ENCODE data around the gene SLC35A4. TPM values are rescaled to one million over a fixed set of nuclear protein-coding genes. Genes with fewer than 3 reads are reported as not detected.

The SLC35A4 gene
- total RNA-seq, result 100 to 1,000 TPM in 2 of 4 donors, 10 to 100 TPM in 2; 71.7 to 152 (median 114) TPM

DNA sequence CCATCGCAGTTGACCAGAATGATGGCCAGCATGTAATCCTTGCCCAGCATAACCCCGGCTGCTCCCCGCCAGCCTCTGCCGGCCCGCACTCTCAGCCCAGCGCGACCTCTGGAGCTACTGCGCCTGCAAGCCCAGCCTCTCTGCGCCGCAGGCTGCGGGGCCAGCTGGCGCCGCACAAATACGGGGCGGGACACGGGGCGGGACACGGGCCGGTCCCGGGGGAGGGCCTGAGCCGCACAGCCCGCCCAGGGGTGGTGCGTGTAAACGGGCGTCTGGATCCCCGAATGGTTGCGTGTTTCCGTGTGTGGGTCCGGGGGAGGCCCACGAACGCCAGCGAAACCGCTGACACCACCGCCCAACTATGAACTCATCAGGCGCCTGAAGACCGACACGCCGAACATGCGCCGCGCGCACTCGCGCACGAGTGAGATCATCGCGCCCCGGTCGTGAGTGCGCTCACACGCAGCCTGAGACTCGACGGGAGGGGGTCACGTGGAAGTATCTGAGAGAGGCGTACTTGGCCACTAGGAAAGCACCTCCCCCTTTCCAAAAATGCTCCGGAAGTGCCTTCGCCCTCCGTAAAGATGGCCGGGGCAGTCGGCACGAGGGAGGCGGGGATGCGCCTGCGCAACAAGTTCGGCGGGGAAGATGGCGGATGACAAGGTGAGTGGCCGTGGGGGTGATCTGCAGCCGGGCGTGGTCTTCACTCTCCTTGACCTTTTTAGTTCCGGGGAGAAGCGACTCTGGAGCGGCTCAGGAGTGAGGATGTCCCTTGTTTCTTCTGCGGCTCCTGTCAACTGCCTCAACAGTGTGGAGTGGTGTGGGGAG lies at the start of gene SLC35A4, which contains the start of gene APBB3:
Gene SLC35A4 (plus strand): TSS at position 633 of the 828 bp plus-strand sequence. CDS start 2,342 bp downstream, outside the sequence.
Gene APBB3 (minus strand): TSS at position 403 of the 828 bp plus-strand sequence. CDS start 353 bp downstream, at position 50.
- in situ Hi-C loops (cut with MboI; ENCODE audit: low sequenced_read_pairs in 4 of 4), result loop anchor here in 2 of 4 donors (5.0 to 25.0 kb wide), 2 partner anchors 78 to 327 kb away; no protein-coding TSS in a partner anchor
- Histone ChIP-seq H3K4me3 (peak within 1 kb of the TSS; percentile 77 to 92 (median 84)), H3K4me1 (peaks cover 62% of the 10 kb centered on the region in 2 donors), H3K9me3 (no peaks in the 10 kb centered on the region), H3K27me3 (no peaks in the 10 kb centered on the region), H3K36me3 (peaks cover 0 to 23% of the 10 kb centered on the region in 2 donors), H3K27ac (peak within 1 kb of the TSS; percentile 97 to 99 (median 98))
- ATAC-seq (peak; percentile 85 to 92), DNase-seq (peak; percentile 98 to 99)
- TF ChIP-seq POLR2A (IDR thresholded peaks at IDR 0.05) (peak; percentile 92), CTCF (IDR thresholded peaks at IDR 0.05 in 4 of 5, conservative IDR thresholded peaks at IDR 0.05 in 1 of 5) (no peak)
- intact Hi-C loops (cut with DNase I; ENCODE audit: low total_unique reads), result loop anchor here (1.0 to 2.0 kb wide), 3 partner anchors 16 to 163 kb away; partner anchors contain the start of genes ANKHD1 and TMCO6

DNA sequence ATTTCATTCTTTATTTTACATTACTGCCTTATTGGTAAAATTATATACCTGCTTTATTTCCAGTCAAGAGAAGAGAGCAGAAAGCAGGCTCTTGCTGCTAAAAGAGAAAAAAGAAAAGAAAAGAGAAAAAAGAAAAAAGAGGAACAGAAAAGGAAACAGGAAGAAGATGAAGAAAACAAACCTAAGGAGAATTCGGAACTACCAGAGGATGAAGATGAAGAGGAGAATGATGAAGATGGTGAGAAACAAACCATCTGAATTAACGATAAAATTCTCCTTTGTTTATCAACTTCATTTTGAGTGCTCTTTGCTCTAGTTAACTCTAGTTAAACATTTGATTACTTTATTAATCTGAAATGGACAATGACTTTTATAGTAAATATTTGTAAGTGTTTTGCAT lies 40.6 kb upstream of the SLC35A4 start:
- in situ Hi-C loops (cut with MboI; ENCODE audit: low sequenced_read_pairs in 4 of 4), result no loop called here
- no peak for DNase-seq
- no peak overlapping the region for H3K4me3 ChIP-seq
- no peaks in the 10 kb centered on the region for H3K4me1 ChIP-seq
- no peak for ATAC-seq
- H3K9me3 ChIP-seq, result no peaks in the 10 kb centered on the region
- intact Hi-C loops (cut with DNase I; ENCODE audit: low total_unique reads), result no loop called here
- no peaks in the 10 kb centered on the region for H3K27me3 ChIP-seq
- no peak overlapping the region for H3K27ac ChIP-seq
- peaks cover 9 to 58% of the 10 kb centered on the region in 2 donors for H3K36me3 ChIP-seq
- TF ChIP-seq POLR2A (IDR thresholded peaks at IDR 0.05) (no peak), CTCF (IDR thresholded peaks at IDR 0.05 in 4 of 5, conservative IDR thresholded peaks at IDR 0.05 in 1 of 5) (no peak)

DNA sequence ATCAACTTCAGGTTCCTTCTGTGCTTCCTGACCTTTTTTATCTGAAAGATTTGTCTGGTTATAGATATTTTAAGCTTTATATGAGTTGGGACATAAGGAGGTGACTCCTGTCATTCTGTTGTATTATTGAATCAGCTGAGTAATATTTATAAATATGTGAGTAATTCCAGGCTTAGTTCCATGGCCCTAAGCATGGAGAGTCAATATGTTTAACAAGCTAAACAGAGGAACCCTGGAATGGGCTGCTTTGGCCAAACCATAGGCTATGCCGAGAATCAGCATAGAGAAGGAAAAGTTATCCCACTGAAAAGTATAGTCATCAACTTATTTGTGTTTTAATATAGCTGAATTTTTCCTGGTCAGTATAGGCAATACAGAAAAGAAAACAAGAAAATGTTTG lies 24.4 kb upstream of the SLC35A4 start:
- no peak overlapping the region for H3K27ac ChIP-seq
- TF ChIP-seq CTCF (IDR thresholded peaks at IDR 0.05 in 4 of 5, conservative IDR thresholded peaks at IDR 0.05 in 1 of 5), result no peak
- no peak for TF ChIP-seq POLR2A (IDR thresholded peaks at IDR 0.05)
- DNase-seq, result no peak
- no peak overlapping the region for H3K4me3 ChIP-seq
- no peaks in the 10 kb centered on the region for H3K27me3 ChIP-seq
- no peaks in the 10 kb centered on the region for H3K4me1 ChIP-seq
- H3K36me3 ChIP-seq, result peaks cover 9 to 70% of the 10 kb centered on the region in 2 donors
- no peak for ATAC-seq
- intact Hi-C loops (cut with DNase I; ENCODE audit: low total_unique reads), result no loop called here
- no peaks in the 10 kb centered on the region for H3K9me3 ChIP-seq
- in situ Hi-C loops (cut with MboI; ENCODE audit: low sequenced_read_pairs in 4 of 4), result loop anchor here in 2 of 4 donors (10.0 kb wide), 1 partner anchor 105 kb away; the partner anchor contains the start of genes IK (in 2 of the 2) and NDUFA2 (in 2 of the 2)

GRCh38 chr5:140542972-140543371 lies 21.7 kb upstream of the SLC35A4 start:
- intact Hi-C loops (cut with DNase I; ENCODE audit: low total_unique reads), result loop anchor here (2.0 kb wide), 1 partner anchor 46 kb away; no protein-coding TSS in a partner anchor
- no peak for TF ChIP-seq CTCF (IDR thresholded peaks at IDR 0.05 in 4 of 5, conservative IDR thresholded peaks at IDR 0.05 in 1 of 5)
- no peak for DNase-seq
- no peak overlapping the region for H3K4me3 ChIP-seq
- no peaks in the 10 kb centered on the region for H3K9me3 ChIP-seq
- H3K4me1 ChIP-seq, result peaks cover 13 to 18% of the 10 kb centered on the region in 2 donors
- peaks cover 7 to 55% of the 10 kb centered on the region in 2 donors for H3K36me3 ChIP-seq
- H3K27me3 ChIP-seq, result no peaks in the 10 kb centered on the region
- in situ Hi-C loops (cut with MboI; ENCODE audit: low sequenced_read_pairs in 4 of 4), result loop anchor here in 2 of 4 donors (10.0 kb wide), 1 partner anchor 102 kb away; the partner anchor contains the start of genes IK (in 2 of the 2) and NDUFA2 (in 2 of the 2)
- H3K27ac ChIP-seq, result no peak overlapping the region
- ATAC-seq, result no peak

All from gastrocnemius medialis (tissue), 4 donors.